SW480 (cell line): Measurements from ENCODE around the gene RORC.
"Not testable (repeated sequence)": the region's sequence is repeated elsewhere in the genome, so short reads cannot be mapped to it uniquely, and the experiment has no call there.

ENCODE experiments used
- DNase-seq: peaks from one replicate; pipeline ENCODE4 v3.0.0-alpha.2; 2016; ENCODE audit warnings: low spot score

RORC gene

DNA sequence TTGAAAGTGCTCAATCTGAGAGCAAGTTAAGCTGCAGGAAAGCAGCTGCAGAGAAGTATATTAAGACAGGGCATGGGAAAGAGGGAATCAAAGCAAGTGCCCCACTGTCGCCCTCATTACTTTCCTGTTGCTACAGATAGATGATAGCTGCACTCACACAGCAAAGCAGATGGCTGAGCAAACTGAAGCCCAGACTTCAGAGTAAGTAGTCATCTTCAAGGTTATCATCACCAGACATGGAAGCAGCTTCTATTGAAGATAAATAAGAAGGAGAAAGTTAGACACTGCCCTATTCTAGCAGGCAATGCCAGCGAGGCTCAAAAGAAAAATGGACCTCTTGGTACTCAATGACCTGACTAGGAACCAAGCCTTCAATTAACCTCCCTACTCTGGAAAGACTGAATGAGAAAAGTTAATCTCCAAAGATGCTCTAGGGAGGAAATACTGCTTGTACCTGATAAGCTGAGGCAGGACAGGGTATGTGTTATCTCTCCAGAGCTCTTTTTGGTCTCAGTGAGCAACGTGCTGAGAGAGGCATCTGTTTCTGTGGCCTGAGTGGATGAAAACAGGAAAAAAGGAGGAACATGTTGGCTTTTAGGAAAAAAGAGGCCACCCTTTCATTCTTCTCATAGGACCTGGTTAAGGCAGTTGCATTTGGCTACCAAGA lies 57.2 kb downstream of the RORC start:
- no peak for DNase-seq

GRCh38 chr1:151773702-151774101 lies 57.9 kb downstream of the RORC start:
- peak; percentile 26 for DNase-seq

- not testable (repeated sequence) for DNase-seq
These were observed 62.3 kb downstream of the RORC start for GRCh38 chr1:151769270-151769669.

DNA sequence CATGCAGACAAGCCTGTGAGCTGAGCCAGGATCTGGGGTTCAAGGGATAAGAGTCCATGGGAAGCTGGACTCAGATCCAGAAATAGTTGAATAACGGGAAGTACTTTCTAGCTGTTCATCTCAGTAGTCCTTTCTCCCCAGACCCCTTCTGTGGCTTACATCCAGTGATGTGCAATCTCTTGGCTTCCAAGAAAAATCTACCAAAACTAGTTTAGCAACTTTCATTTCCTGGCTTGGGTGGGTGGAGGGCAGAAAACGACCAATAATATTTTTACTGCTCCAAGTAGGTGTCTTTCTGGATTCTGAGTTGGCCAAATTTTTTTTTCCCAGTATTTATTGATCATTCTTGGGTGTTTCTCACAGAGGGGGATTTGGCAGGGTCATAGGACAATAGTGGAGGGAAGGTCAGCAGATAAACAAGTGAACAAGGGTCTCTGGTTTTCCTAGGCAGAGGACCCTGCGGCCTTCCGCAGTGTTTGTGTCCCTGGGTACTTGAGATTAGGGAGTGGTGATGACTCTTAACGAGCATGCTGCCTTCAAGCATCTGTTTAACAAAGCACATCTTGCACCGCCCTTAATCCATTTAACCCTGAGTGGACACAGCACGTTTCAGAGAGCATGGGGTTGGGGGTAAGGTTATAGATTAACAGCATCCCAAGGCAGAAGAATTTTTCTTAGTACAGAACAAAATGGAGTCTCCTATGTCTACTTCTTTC lies 63.1 kb downstream of the RORC start:
- not testable (repeated sequence) for DNase-seq

- DNase-seq = no peak
These were observed 67.6 kb downstream of the RORC start for GRCh38 chr1:151763990-151764389.

DNA sequence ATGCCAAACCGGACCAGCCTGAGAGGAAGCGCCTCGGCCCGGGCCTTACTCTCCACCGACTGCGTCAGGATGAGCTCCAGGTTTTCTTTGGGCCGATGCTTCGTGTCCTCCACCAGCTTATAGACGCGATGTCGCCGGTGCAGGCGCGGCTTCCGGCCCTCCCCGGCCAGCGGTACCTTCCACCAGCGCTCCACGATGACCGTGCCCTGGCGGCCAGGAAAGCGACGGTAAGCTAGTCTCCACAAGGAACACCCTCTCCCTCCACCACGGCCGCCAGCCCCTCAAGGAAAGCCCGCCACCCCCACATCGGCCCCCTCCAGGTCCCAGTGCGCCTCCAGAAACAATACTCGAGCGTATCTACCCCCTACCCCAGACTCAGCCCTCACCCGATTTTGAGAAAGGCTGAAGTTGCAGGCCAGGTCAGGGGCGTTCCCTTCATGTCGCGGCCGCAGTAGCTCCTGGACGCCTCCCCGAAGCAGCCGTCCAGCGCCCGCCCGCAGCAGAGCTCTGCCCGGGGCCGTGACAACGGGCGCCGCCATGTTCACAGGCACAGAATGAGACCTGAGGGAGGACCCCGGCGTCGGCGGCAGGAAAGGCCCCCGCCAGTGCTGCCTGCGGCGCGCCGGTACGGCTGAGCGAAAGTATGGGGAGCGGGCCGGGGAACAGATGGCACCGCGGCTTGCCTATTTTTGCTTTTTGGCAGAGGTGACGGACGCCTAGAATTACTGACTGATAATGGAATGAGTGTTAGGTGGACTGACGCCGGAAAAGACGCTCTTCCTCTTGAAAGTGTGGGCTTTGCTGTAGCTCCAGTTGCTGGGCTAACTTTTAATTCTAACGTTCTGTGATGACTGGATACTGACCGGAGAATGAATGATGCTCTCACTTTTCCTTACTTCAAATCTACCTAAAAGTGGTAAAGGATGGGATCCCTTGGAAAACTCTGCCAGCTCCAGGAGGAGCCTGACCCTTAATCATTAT lies 68.4 kb downstream of the RORC start, which contains the start of gene MRPL9:
Gene MRPL9, minus strand, starts transcription at position 556 of the 981 bp plus-strand sequence. Its CDS starts 17 bp downstream, at position 539.
- peak; percentile 85 for DNase-seq

DNA sequence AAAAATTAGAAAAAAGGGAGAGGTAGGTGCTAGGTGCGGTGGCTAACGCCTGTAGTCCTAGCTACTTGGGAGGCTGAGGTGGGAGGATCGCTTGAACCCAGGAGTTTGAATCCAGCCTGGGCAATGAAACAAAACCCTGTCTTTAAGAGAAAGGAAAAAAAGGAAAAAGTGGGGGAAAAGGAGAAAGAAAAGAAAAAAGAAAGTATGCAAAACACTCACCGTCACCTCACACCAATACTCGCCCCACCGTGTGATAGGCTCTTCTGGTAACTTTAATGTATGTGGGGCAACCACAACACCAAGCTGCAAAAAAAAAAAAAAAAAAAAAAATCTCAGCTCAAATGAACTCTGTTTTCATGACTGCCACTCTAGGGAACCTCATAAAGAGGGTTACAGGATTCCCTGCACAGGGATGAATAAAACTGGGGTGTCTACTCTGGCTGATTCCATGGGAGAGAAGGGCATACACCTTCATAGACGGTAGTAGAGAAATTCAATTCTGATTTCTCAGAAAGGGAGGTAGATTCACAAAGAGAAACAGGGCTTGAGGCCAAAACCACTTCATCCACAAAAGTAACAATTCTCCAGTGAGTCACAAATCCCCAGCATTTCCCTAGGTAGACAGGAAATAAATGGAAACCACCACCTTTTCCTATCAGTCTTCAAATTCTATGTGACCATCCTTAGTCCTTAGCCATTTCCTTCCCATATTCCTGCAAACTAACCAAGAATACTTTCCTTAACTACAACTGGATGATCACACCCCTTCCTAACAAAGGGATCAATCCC lies 70.8 kb downstream of the RORC start:
- DNase-seq = no peak

GRCh38 chr1:151759241-151759640 lies 72.4 kb downstream of the RORC start:
- DNase-seq = no peak

GRCh38 chr1:151756291-151756690 lies 75.3 kb downstream of the RORC start:
- DNase-seq = no peak
